Measurements from ENCODE around the gene ARHGAP23. TPM values are rescaled to one million over a fixed set of nuclear protein-coding genes. Genes with fewer than 3 reads are reported as not detected.
A peak's percentile ranks its signal among the peaks of the same experiment; 100 is the strongest.
"Not testable (repeated sequence)": the region's sequence is repeated elsewhere in the genome, so short reads cannot be mapped to it uniquely, and the experiment has no call there.

ARHGAP23 gene
- total and polyA plus RNA-seq, 2 experiments from 2014 or later: 21.4 to 150 TPM

DNA sequence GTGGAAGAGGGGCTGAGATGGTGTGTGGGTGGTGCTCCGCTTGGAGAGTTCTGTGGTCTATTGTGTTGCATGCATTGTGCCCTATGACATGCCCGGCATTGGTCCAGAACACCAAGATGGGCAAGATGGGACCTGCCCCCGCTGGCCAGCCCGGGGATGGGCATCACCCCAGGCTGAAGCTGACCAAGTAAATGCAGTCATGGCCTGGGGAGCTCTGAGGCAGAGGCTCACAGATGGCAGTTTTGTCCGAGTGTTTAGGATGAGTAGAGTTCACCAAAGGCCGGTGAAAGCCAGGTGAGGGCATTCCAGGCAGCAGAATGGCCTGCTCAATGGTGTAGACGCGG, 54.4 kb downstream of the ARHGAP23 start:
- not testable (repeated sequence) for H3K9me3 Mint-ChIP-seq; DNase-seq (ENCODE audit: low spot score); H2AFZ ChIP-seq; H3K79me2 ChIP-seq (replicated peaks; ENCODE audit: insufficient read depth); H3K9me2 ChIP-seq (ENCODE audit: insufficient read depth); H3K4me2 ChIP-seq; H4K20me1 ChIP-seq (replicated peaks; ENCODE audit: insufficient read depth); ATAC-seq; H3K4me1 ChIP-seq (ENCODE audit: insufficient read depth); H3K27ac Mint-ChIP-seq; H3F3A ChIP-seq (replicated peaks; ENCODE audit: low read depth); H3K4me3 ChIP-seq; H3K4me3 Mint-ChIP-seq; H3K36me3 ChIP-seq (ENCODE audit: insufficient read depth); H3K27me3 ChIP-seq (ENCODE audit: insufficient read depth)
- peaks cover 11% of the 10 kb centered on the region for H3K27me3 Mint-ChIP-seq (ENCODE audit: insufficient read depth, low read depth, poor library complexity)
- peaks cover 76% of the 10 kb centered on the region for H3K36me3 Mint-ChIP-seq (ENCODE audit: low read depth)
- peaks cover 21% of the 10 kb centered on the region for H3K4me1 Mint-ChIP-seq
- H3K27ac ChIP-seq (ENCODE audit: low read depth): 0 out of 2 replicates have a peak overlapping the region, but pooled peaks have one; percentile 26

DNA sequence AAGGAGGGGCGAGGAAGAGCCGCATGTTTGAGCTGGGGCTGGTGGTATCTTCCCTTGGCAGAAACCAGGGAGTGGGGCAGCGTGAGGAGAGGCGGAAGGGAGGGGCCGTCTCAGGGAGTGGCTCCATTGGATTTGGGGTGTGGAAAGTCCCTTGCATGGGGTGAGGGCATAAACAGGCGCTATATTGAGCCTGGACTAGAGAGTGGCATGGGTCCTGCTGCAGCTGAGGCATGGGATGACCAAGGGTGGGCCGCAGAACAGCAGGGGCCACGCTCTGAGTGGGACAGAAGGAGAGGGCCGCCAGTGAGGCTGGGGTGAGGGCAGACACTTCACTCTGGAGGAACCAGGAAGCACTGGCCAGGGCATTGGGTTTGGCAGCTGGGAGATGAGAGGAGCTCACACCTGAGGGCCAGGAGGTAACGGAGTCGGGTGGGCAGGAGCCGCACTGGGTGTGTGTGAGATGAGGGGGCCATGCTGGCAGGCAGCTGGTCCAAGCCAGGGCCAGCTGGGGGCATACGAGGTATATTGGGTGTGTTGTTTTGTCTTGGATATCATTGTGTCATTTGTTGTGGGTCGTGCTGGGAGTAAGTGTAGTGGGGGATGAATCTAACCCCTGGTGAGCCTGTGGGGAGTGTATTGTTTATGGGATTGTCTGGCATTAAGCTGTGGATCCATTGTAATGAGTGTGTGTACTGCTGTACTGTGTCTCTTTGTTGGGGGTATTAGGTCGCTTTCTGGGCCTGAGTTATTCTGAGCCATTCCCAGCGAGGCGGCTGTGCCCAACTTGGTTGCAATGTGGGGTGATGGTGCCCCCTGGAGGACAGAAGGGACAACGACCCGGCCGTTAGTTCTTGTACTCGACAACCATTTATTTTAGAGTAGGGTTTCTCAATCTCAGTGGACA, 56.2 kb downstream of the ARHGAP23 start:
- Mint-ChIP-seq H3K27me3 (ENCODE audit: insufficient read depth, low read depth, poor library complexity) (peaks cover 11% of the 10 kb centered on the region), H3K27ac (peak overlapping the region; percentile 61), H3K36me3 (ENCODE audit: low read depth) (peaks cover 72% of the 10 kb centered on the region), H3K4me1 (peaks cover 23% of the 10 kb centered on the region)
- H2AFZ ChIP-seq; H3K9me3 Mint-ChIP-seq; H3K9me2 ChIP-seq (ENCODE audit: insufficient read depth); H3K4me1 ChIP-seq (ENCODE audit: insufficient read depth); H3K4me3 ChIP-seq; H4K20me1 ChIP-seq (replicated peaks; ENCODE audit: insufficient read depth); H3F3A ChIP-seq (replicated peaks; ENCODE audit: low read depth); H3K27ac ChIP-seq (ENCODE audit: low read depth); H3K79me2 ChIP-seq (replicated peaks; ENCODE audit: insufficient read depth); H3K27me3 ChIP-seq (ENCODE audit: insufficient read depth); H3K4me2 ChIP-seq; H3K4me3 Mint-ChIP-seq; H3K36me3 ChIP-seq (ENCODE audit: insufficient read depth): not testable (repeated sequence)
- peak; percentile 83 for DNase-seq (ENCODE audit: low spot score)
- TF ChIP-seq, protein P1, sequence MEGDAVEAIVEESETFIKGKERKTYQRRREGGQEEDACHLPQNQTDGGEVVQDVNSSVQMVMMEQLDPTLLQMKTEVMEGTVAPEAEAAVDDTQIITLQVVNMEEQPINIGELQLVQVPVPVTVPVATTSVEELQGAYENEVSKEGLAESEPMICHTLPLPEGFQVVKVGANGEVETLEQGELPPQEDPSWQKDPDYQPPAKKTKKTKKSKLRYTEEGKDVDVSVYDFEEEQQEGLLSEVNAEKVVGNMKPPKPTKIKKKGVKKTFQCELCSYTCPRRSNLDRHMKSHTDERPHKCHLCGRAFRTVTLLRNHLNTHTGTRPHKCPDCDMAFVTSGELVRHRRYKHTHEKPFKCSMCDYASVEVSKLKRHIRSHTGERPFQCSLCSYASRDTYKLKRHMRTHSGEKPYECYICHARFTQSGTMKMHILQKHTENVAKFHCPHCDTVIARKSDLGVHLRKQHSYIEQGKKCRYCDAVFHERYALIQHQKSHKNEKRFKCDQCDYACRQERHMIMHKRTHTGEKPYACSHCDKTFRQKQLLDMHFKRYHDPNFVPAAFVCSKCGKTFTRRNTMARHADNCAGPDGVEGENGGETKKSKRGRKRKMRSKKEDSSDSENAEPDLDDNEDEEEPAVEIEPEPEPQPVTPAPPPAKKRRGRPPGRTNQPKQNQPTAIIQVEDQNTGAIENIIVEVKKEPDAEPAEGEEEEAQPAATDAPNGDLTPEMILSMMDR (conservative IDR thresholded peaks at IDR 0.05; ENCODE audit: low read depth in 2 of 2): peak; percentile 77 to 86
- ATAC-seq: peak; percentile 97

DNA sequence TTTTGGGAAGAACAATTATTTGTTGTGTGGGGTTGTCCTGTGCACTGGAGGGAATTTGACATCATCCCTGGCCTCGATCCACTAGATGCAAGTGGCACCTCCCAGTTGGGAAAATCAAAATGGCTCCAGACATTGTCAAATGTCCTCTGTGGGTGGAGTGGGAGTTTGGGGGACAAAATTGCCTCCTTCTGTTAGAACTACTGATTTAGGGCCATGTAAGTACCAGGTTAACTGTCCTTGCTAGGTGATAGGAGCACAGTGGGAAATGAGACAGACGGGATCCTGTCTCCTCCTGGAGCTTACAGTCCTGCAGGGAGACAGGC, 56.8 kb downstream of the ARHGAP23 start:
- Histone ChIP-seq H3K79me2 (replicated peaks; ENCODE audit: insufficient read depth) (0 out of 2 replicates have a peak, but pooled peaks cover 6% of the 10 kb centered on the region), H3K27me3 (ENCODE audit: insufficient read depth) (no peaks in the 10 kb centered on the region), H3F3A (replicated peaks; ENCODE audit: low read depth) (0 out of 2 replicates have a peak, but pooled peaks cover 3% of the 10 kb centered on the region), H3K4me1 (ENCODE audit: insufficient read depth) (no peaks in the 10 kb centered on the region), H3K36me3 (ENCODE audit: insufficient read depth) (0 out of 2 replicates have a peak, but pooled peaks cover 7% of the 10 kb centered on the region), H3K4me2 (no peak overlapping the region), H3K27ac (ENCODE audit: low read depth) (no peak overlapping the region), H3K9me2 (ENCODE audit: insufficient read depth) (no peaks in the 10 kb centered on the region), H4K20me1 (replicated peaks; ENCODE audit: insufficient read depth) (peaks cover 3% of the 10 kb centered on the region), H3K4me3 (no peak overlapping the region), H2AFZ (no peak overlapping the region)
- no peaks in the 10 kb centered on the region for H3K9me3 Mint-ChIP-seq
- H3K27me3 Mint-ChIP-seq (ENCODE audit: insufficient read depth, low read depth, poor library complexity): peaks cover 11% of the 10 kb centered on the region
- peak overlapping the region; percentile 61; the same call in 1 of the 2 replicates for H3K27ac Mint-ChIP-seq
- H3K4me3 Mint-ChIP-seq: no peak overlapping the region
- peaks cover 74% of the 10 kb centered on the region for H3K36me3 Mint-ChIP-seq (ENCODE audit: low read depth)
- peaks cover 23% of the 10 kb centered on the region for H3K4me1 Mint-ChIP-seq
- DNase-seq (ENCODE audit: low spot score) (no peak), ATAC-seq (no peak)
- TF ChIP-seq, protein P1 (conservative IDR thresholded peaks at IDR 0.05; ENCODE audit: low read depth in 2 of 2): peak in 1 of 2 experiments; percentile 6; a peak in 1 of 4 replicates
- no peak for TF ChIP-seq ZNF331 (CRISPR knock-in tag; IDR thresholded peaks at IDR 0.05; ENCODE audit: low read depth)

DNA sequence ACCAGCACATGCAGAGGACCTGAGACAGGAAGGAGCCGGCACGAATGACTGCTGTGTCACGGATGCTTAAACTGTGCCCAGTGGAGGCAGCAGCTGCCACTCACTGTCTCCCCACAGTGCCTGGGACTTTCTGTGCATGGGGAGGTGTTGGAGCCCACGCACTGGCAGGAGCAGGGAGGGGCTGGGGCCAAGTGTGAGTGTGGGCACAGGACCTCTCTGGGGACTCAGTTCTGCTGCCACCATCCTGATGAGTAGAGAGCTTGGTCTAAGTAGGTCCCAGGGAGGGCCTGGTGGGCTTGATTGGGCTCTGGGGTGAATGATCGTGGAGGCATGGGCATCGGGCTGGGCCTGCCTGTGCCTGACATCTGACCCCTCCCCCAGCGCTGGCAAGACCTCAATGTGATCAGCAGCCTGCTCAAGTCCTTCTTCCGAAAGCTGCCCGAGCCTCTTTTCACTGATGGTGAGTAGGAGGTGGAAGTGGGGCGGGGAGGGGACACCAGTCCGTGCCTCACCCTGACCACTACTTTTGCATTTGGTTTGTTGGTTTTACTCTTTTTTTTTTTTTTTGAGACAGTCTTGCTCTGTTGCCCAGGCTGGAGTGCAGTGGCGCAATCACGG, 57.5 kb downstream of the ARHGAP23 start:
- H3K27ac ChIP-seq (ENCODE audit: low read depth); H3F3A ChIP-seq (replicated peaks; ENCODE audit: low read depth); H4K20me1 ChIP-seq (replicated peaks; ENCODE audit: insufficient read depth); H2AFZ ChIP-seq; H3K9me2 ChIP-seq (ENCODE audit: insufficient read depth); H3K4me3 Mint-ChIP-seq; DNase-seq (ENCODE audit: low spot score); H3K36me3 ChIP-seq (ENCODE audit: insufficient read depth); H3K4me2 ChIP-seq; ATAC-seq; H3K4me1 ChIP-seq (ENCODE audit: insufficient read depth); H3K9me3 Mint-ChIP-seq; H3K79me2 ChIP-seq (replicated peaks; ENCODE audit: insufficient read depth); H3K4me3 ChIP-seq; H3K27me3 ChIP-seq (ENCODE audit: insufficient read depth): not testable (repeated sequence)
- H3K36me3 Mint-ChIP-seq (ENCODE audit: low read depth): peaks cover 75% of the 10 kb centered on the region
- 0 out of 2 replicates have a peak overlapping the region, but pooled peaks have one; percentile 61 for H3K27ac Mint-ChIP-seq
- peaks cover 23% of the 10 kb centered on the region for H3K4me1 Mint-ChIP-seq
- peaks cover 11% of the 10 kb centered on the region for H3K27me3 Mint-ChIP-seq (ENCODE audit: insufficient read depth, low read depth, poor library complexity)

DNA sequence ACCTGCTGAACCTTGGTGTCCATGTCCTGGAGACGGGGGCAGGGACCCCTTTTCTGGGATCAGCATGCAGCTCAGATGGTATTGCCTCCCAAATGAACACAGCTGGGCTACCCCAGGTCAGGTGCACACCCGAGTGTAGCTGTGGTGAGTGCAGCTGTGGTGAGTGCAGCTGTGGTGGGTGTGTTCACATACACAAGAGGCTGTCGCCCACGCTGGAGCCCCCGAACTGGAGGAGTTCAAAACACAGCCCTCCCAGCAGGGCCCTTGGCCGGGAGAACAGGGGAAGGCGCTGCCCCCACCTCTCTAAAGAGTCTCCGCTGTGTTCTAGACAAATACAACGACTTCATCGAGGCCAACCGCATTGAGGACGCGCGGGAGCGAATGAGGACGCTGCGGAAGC, 61.5 kb downstream of the ARHGAP23 start:
- H3K9me3 Mint-ChIP-seq; H3K36me3 ChIP-seq (ENCODE audit: insufficient read depth); H3K4me1 Mint-ChIP-seq; H3K9me2 ChIP-seq (ENCODE audit: insufficient read depth); H3K4me3 Mint-ChIP-seq; H3K4me2 ChIP-seq; H4K20me1 ChIP-seq (replicated peaks; ENCODE audit: insufficient read depth); DNase-seq (ENCODE audit: low spot score); H2AFZ ChIP-seq; H3K4me1 ChIP-seq (ENCODE audit: insufficient read depth); H3F3A ChIP-seq (replicated peaks; ENCODE audit: low read depth); H3K79me2 ChIP-seq (replicated peaks; ENCODE audit: insufficient read depth); H3K27me3 ChIP-seq (ENCODE audit: insufficient read depth); H3K4me3 ChIP-seq; H3K27ac ChIP-seq (ENCODE audit: low read depth); H3K27ac Mint-ChIP-seq; ATAC-seq; H3K27me3 Mint-ChIP-seq (ENCODE audit: insufficient read depth, low read depth, poor library complexity): not testable (repeated sequence)
- H3K36me3 Mint-ChIP-seq (ENCODE audit: low read depth): peaks cover 87% of the 10 kb centered on the region

All from GM23338 (cell line).